HepG2 (cell line): ENCODE data around the gene KLHL33. TPM values are rescaled to one million over a fixed set of nuclear protein-coding genes. Genes with fewer than 3 reads are reported as not detected.

Source experiments
- ASH2L ChIP-seq: fragments of 300-600, 200-600 bp; sonication (generic); IDR thresholded peaks from 2 replicates; pipeline ENCODE4 v1.7.0; 2017; ENCODE audit warnings: low read depth, mild to moderate bottlenecking, moderate library complexity, mixed read lengths, low read length; ENCODE audit not compliant: insufficient read length
- ELK4 ChIP-seq: sonication (generic); formaldehyde crosslinking; IDR thresholded peaks from 2 replicates; pipeline ENCODE4 v1.9.0; 2021; ENCODE audit warnings: missing genetic modification reagents, borderline replicate concordance
- FUBP1 ChIP-seq: sonication (generic); formaldehyde crosslinking; IDR thresholded peaks from 2 replicates; pipeline ENCODE4 v1.5.1; 2020; ENCODE audit warnings: missing genetic modification reagents, mild to moderate bottlenecking, borderline replicate concordance
- HBP1 ChIP-seq: IDR thresholded peaks from 2 replicates; pipeline ENCODE4 v1.6.1; 2016; ENCODE audit warnings: low read depth, control low read depth
- KDM6A ChIP-seq: IDR thresholded peaks from 2 replicates; pipeline ENCODE4 v1.6.1; 2016; ENCODE audit warnings: low read depth
- KMT2A ChIP-seq: sonication (generic); formaldehyde crosslinking; IDR thresholded peaks from 2 replicates; pipeline ENCODE4 v1.4.0; 2020; ENCODE audit warnings: missing genetic modification reagents
- KMT2B ChIP-seq: IDR thresholded peaks from 2 replicates; pipeline ENCODE4 v1.6.1; 2016; ENCODE audit warnings: missing genetic modification reagents, missing compliant biosample characterization
- NR2C2 ChIP-seq: sonication (generic); formaldehyde crosslinking; IDR thresholded peaks from 2 replicates; pipeline ENCODE4 v1.4.0; 2020; ENCODE audit warnings: missing genetic modification reagents, mild to moderate bottlenecking, moderate library complexity, borderline replicate concordance
- REXO4 ChIP-seq: sonication (generic); formaldehyde crosslinking; IDR thresholded peaks from 2 replicates; pipeline ENCODE4 v1.8.0; 2022; ENCODE audit warnings: missing genetic modification reagents, mild to moderate bottlenecking, borderline replicate concordance
- SETDB1 ChIP-seq: sonication (generic); formaldehyde crosslinking; IDR thresholded peaks from 2 replicates; pipeline ENCODE4 v1.5.1; 2020; ENCODE audit warnings: missing genetic modification reagents, mild to moderate bottlenecking, borderline replicate concordance
- SOX5 ChIP-seq: IDR thresholded peaks from 2 replicates; pipeline ENCODE4 v1.6.1; 2016; ENCODE audit warnings: borderline replicate concordance
- SOX6 ChIP-seq, 2 experiments: fragments of 450-650 bp in 1 of 2; sonication (generic) in 1 of 2; formaldehyde crosslinking in 1 of 2; IDR thresholded peaks; 2 replicates each; pipeline versions ENCODE4 v1.4.0 to v1.6.1; 2017 to 2020; ENCODE audit warnings: antibody characterized with exemption in 1 of 2, mild to moderate bottlenecking in 1 of 2, missing genetic modification reagents in 1 of 2
- STAT5B ChIP-seq: sonication (generic); formaldehyde crosslinking; IDR thresholded peaks from 2 replicates; pipeline ENCODE4 v1.4.0; 2020; ENCODE audit warnings: missing genetic modification reagents
- TCF7 ChIP-seq: sonication (generic); IDR thresholded peaks from 2 replicates; pipeline ENCODE4 v1.6.1; 2016; ENCODE audit warnings: antibody characterized with exemption, low read depth
- ZBTB7A ChIP-seq: sonication (generic); formaldehyde crosslinking; IDR thresholded peaks from 2 replicates; pipeline ENCODE4 v1.8.0; 2022; ENCODE audit warnings: mild to moderate bottlenecking, missing genetic modification reagents
- ZGPAT ChIP-seq: IDR thresholded peaks from 2 replicates; pipeline ENCODE4 v1.6.1; 2016; ENCODE audit warnings: mild to moderate bottlenecking
- ZHX1 ChIP-seq: sonication (generic); formaldehyde crosslinking; IDR thresholded peaks from 2 replicates; pipeline ENCODE4 v1.8.1; 2022; ENCODE audit warnings: low read depth, mild to moderate bottlenecking, missing genetic modification reagents
- ZMAT3 ChIP-seq: sonication (generic); formaldehyde crosslinking; conservative IDR thresholded peaks from 2 replicates; pipeline ENCODE4 v1.7.0; 2021; ENCODE audit warnings: missing genetic modification reagents
- ZNF121 ChIP-seq: sonication (generic); formaldehyde crosslinking; IDR thresholded peaks from 2 replicates; pipeline ENCODE4 v1.5.0; 2020; ENCODE audit warnings: mild to moderate bottlenecking, missing genetic modification reagents
- ZNF264 ChIP-seq: sonication (generic); formaldehyde crosslinking; IDR thresholded peaks from 2 replicates; pipeline ENCODE4 v1.4.0; 2020; ENCODE audit warnings: missing genetic modification reagents
- ZNF430 ChIP-seq: sonication (generic); formaldehyde crosslinking; IDR thresholded peaks from 2 replicates; pipeline ENCODE4 v1.9.0; 2021; ENCODE audit warnings: mild to moderate bottlenecking, missing genetic modification reagents
- ZNF44 ChIP-seq: sonication (generic); formaldehyde crosslinking; IDR thresholded peaks from 2 replicates; pipeline ENCODE4 v1.5.1; 2020; ENCODE audit warnings: mild to moderate bottlenecking, missing genetic modification reagents
- ZNF841 ChIP-seq: sonication (generic); formaldehyde crosslinking; IDR thresholded peaks from 2 replicates; pipeline ENCODE4 v1.8.1; 2023; ENCODE audit warnings: missing genetic modification reagents, borderline replicate concordance
- polyA plus RNA-seq, 8 experiments: library from polyadenylated mRNA; depleted of rRNA in 3 of 8; stranded (reverse) in 7 of 8; unstranded in 1 of 8; fragments of >200 nt; fragmentation: Illumina TruSeq in 4 of 8; extraction: Trizol in 4 of 8; gene quantifications; 2 replicates each; pipeline versions ENCODE4 v1.2.1 to v1.2.3, GENCODE V29; 2011 to 2016; ENCODE audit warnings: low read depth in 4 of 8, missing spikeins in 1 of 8, mixed read lengths in 1 of 8; ENCODE audit not compliant: insufficient read depth in 1 of 8
- total RNA-seq, 5 experiments: library from RNA; depleted of rRNA; stranded (reverse); fragments of >200 nt; fragmentation: Illumina TruSeq; extraction: Trizol; gene quantifications; 2 replicates each; pipeline ENCODE4 v1.2.3, GENCODE V29; 2016; ENCODE audit warnings: low read depth in 1 of 5

KLHL33 gene
- total and polyA plus RNA-seq, 2 of the 13 experiments (the other 11 are each of a cell fraction or from before 2014, with no cell fraction given) = not detected

GRCh38 chr14:20418501-20418909, 17.5 kb downstream of the KLHL33 start (continued):
- no peak for TF ChIP-seq FUBP1 (CRISPR knock-in tag)
- TF ChIP-seq STAT5B (CRISPR knock-in tag) = no peak
- TF ChIP-seq ZNF430 (CRISPR knock-in tag) = no peak
- TF ChIP-seq SOX5 = no peak
- no peak for TF ChIP-seq ZNF841 (CRISPR knock-in tag)
- no peak for TF ChIP-seq SETDB1 (CRISPR knock-in tag)
- TF ChIP-seq ZMAT3 (CRISPR knock-in tag) = no peak
- TF ChIP-seq SOX6 (IDR thresholded peaks at IDR 0.05) = no peak
- TF ChIP-seq SOX6 (CRISPR knock-in tag; IDR thresholded peaks at IDR 0.05) = 0 out of 2 replicates have a peak, but pooled peaks have one; percentile 28
- TF ChIP-seq REXO4 (CRISPR knock-in tag) = no peak
- TF ChIP-seq ZGPAT (CRISPR knock-in tag) = no peak
- TF ChIP-seq HBP1 = no peak
- no peak for TF ChIP-seq ZNF121 (CRISPR knock-in tag)
- no peak for TF ChIP-seq ZBTB7A (CRISPR knock-in tag)
- TF ChIP-seq KDM6A (CRISPR knock-in tag) = no peak
- TF ChIP-seq ZHX1 (CRISPR knock-in tag) = no peak
- 0 out of 2 replicates have a peak, but pooled peaks have one; percentile 25 for TF ChIP-seq ZNF264 (CRISPR knock-in tag)
- peak; percentile 7; the same call in 1 of the 2 replicates for TF ChIP-seq TCF7
- peak; percentile 62 for TF ChIP-seq ASH2L
- TF ChIP-seq NR2C2 (CRISPR knock-in tag) = no peak
- TF ChIP-seq ZNF44 (CRISPR knock-in tag) = no peak
- TF ChIP-seq ELK4 (CRISPR knock-in tag) = no peak
- TF ChIP-seq KMT2A (CRISPR knock-in tag) = no peak
- TF ChIP-seq KMT2B = no peak
